Measurements from ENCODE around the gene EGFL7.

The EGFL7 gene

GRCh38 chr9:136660971-136661550 lies 1.7 kb upstream of the EGFL7 start:
- DNase-seq (ENCODE audit: low spot score), result no peak

GRCh38 chr9:136661641-136662325 lies 933 bp upstream of the EGFL7 start:
- DNase-seq (ENCODE audit: low spot score), result no peak

- DNase-seq (ENCODE audit: low spot score), result no peak
These were observed 425 bp upstream of the EGFL7 start for GRCh38 chr9:136662326-136662655.

- no peak for DNase-seq (ENCODE audit: low spot score)
These were observed 1.5 kb downstream of the EGFL7 start for GRCh38 chr9:136664000-136664915.

- no peak for DNase-seq (ENCODE audit: low spot score)
These were observed 2.5 kb downstream of the EGFL7 start for GRCh38 chr9:136665111-136665703.

- DNase-seq (ENCODE audit: low spot score), result no peak
These were observed 3.1 kb downstream of the EGFL7 start for GRCh38 chr9:136665704-136666371.

DNA sequence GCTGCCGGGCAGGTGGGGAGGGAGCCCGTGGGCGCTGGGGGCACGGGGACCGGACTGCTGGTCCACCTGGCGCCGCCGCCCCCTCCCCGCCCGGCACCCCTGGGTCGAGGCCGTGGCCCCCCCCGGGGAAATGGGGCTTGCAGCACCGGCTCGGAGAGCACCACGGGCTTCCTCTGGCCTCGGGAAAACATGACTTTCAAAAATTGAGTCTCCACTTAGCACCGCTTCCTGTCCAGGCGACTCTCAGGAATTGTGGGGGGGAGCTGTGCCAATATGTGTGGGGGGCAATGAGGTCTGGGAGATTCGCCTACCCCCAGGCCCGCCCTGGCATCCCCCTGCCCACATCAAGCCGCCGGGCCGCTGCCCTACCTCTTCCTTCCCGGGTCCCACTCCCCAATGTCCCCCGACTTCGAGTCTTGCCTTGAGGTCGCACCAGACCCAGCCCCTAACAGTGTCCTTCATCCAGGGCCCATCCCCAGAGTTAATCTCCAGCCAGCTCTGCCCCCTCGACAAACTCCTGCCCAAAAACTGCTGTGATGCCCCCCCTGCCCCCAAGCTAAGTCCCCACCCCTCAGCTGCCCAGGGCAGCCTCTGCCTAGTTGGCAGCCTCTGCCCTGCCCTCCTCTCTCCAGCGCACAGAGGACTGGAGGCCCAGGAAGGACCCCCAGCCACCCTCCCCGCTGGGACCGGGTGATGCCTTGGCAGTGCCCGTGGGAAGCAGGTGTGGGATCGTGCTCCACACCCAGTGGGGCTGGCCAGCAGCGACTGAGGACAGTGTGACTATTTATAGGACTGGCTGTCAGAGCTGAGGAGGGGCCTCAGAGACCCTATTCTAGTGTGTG lies 3.9 kb downstream of the EGFL7 start:
- DNase-seq (ENCODE audit: low spot score), result no peak

- no peak for DNase-seq (ENCODE audit: low spot score)
These were observed 4.7 kb downstream of the EGFL7 start for GRCh38 chr9:136667214-136667939.

DNA sequence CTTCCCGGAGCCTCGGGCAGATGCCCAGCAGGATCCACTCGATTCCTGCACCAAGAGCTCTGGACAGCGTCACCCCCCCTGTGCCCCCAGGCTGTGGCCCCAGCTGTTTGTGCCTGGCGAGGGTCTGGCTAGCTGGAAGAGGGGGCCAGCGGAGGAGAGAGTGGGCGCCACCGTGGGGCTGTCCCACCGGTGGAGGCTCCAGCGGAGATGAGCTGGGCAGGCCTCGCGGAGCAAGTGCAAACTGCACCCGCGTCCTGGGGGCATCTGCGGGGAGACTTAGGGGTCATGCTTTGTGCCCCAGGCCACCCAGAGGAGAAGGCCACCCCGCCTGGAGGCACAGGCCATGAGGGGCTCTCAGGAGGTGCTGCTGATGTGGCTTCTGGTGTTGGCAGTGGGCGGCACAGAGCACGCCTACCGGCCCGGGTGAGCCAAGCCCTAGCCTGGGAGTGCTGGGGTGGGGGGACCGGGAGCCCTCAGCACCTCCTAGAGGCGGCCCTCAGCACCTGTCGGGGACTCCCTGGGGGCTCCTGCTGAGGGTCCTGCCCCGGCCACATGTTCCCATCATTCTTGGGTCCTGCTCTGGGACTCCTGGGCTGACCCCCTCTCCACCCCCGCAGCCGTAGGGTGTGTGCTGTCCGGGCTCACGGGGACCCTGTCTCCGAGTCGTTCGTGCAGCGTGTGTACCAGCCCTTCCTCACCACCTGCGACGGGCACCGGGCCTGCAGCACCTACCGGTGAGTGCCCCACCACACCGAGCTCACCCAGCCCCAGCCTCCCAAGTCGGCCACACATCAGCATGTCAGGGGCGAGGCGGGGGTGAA lies 5.4 kb downstream of the EGFL7 start:
- DNase-seq (ENCODE audit: low spot score), result no peak

GRCh38 chr9:136668983-136669790 lies 6.5 kb downstream of the EGFL7 start:
- no peak for DNase-seq (ENCODE audit: low spot score)

DNA sequence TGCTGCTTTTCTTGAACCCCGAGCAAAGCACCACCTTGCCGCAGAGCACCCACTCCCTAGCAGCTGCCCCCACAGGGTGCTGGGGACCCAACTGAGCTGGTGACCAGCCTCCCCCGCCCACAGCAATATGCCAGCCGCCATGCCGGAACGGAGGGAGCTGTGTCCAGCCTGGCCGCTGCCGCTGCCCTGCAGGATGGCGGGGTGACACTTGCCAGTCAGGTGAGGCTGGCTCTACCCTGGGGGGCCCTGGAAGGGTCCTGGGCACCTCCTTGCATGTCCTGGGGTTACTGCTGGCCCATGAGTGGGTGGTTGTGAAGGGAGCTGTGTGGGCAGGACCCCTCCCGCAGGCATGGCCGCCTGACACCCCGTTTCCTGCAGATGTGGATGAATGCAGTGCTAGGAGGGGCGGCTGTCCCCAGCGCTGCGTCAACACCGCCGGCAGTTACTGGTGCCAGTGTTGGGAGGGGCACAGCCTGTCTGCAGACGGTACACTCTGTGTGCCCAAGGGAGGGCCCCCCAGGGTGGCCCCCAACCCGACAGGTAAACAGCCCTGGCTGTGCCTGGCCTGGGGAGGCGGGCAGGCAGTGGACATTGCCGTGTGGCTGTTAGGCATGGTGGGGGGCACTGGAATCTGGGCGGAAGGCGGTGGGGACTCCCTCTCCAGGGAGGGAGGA lies 7.2 kb downstream of the EGFL7 start:
- DNase-seq (ENCODE audit: low spot score), result no peak

DNA sequence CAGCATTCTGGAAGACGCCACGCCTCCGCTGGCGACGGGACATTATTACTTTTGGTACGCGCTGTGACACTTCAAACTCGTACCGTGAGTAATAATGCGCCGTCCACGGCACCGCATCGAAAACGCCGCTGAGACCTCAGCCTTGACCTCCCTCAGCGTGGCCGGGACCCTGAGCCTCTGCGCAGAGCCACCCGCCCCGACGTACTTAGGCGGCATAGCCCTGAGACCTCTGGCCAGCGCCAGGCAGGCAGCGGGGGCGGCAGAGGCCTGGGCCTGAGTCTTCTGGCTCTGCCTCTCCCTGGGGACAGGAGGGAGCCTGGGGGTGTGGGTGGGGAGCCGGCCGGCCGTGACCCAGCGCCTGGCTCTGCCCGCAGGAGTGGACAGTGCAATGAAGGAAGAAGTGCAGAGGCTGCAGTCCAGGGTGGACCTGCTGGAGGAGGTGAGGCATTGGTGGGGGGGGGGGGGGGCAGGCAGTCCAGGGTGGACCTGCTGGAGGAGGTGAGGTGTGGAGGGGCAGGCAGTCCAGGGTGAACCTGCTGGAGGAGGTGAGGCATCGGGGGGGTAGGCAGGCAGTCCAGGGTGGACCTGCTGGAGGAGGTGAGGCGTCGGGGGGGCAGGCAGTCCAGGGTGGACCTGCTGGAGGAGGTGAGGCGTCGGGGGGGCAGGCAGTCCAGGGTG lies 8.0 kb downstream of the EGFL7 start:
- DNase-seq (ENCODE audit: low spot score), result no peak

GRCh38 chr9:136671254-136671614 lies 8.5 kb downstream of the EGFL7 start:
- DNase-seq (ENCODE audit: low spot score), result no peak

- DNase-seq (ENCODE audit: low spot score), result no peak
These were observed 9.1 kb downstream of the EGFL7 start for GRCh38 chr9:136671646-136672430.

GRCh38 chr9:136672431-136673087 lies 9.8 kb downstream of the EGFL7 start:
- DNase-seq (ENCODE audit: low spot score), result no peak

All from hematopoietic multipotent progenitor cell treated with erythropoietin and hydrocortisone succinate and interleukin-3 and kit ligand, for 17 days (in vitro differentiated cells).